Activated CD4-positive, alpha-beta T cell treated with anti-CD3 and anti-CD28 coated beads, Interleukin-2, amount 10 ng/mL, durations not matched to agents 24 days and 14 days (primary cell): ENCODE data around the gene GCAT. TPM values are rescaled to one million over a fixed set of nuclear protein-coding genes. Genes with fewer than 3 reads are reported as not detected.
"Not testable (repeated sequence)": the region's sequence is repeated elsewhere in the genome, so short reads cannot be mapped to it uniquely, and the experiment has no call there.

Experiments used
- DNase-seq: peaks from one replicate; pipeline ENCODE4 v3.0.0; 2022
- H3K27ac Mint-ChIP-seq: one replicate; pipeline ENCODE4 v1.8.0; 2022; ENCODE audit warnings: mild to moderate bottlenecking, mixed read lengths
- H3K27me3 Mint-ChIP-seq: one replicate; pipeline ENCODE4 v1.8.0; 2022; ENCODE audit warnings: mixed read lengths
- H3K36me3 Mint-ChIP-seq: one replicate; pipeline ENCODE4 v1.8.0; 2022; ENCODE audit warnings: low read depth, mild to moderate bottlenecking, mixed read lengths
- H3K4me1 Mint-ChIP-seq: one replicate; pipeline ENCODE4 v1.8.0; 2021; ENCODE audit warnings: mixed read lengths
- H3K4me3 Mint-ChIP-seq: one replicate; pipeline ENCODE4 v1.8.0; 2022; ENCODE audit warnings: mild to moderate bottlenecking, moderate library complexity, mixed read lengths
- H3K9me3 Mint-ChIP-seq: one replicate; pipeline ENCODE4 v1.8.0; 2021; ENCODE audit warnings: mixed read lengths
- intact Hi-C: fragments of 100-400 bp; cut with micrococcal nuclease; formaldehyde crosslinking; loops from one replicate; pipeline ENCODE4 v1.15.1; 2023
- total RNA-seq: library from RNA; stranded (reverse); gene quantifications from 2 replicates; pipeline ENCODE4 v1.2.3, GENCODE V29; 2022

GCAT gene
- total RNA-seq, 1 donor from 2014 or later = 27.7 TPM

- H3K9me3 Mint-ChIP-seq = no peaks in the 10 kb centered on the region
- H3K27ac Mint-ChIP-seq = no peak overlapping the region
- H3K4me3 Mint-ChIP-seq = no peak overlapping the region
- DNase-seq = no peak
- peaks cover 8% of the 10 kb centered on the region for H3K36me3 Mint-ChIP-seq
- no peaks in the 10 kb centered on the region for H3K4me1 Mint-ChIP-seq
- intact Hi-C loops = no loop called here
- H3K27me3 Mint-ChIP-seq = no peaks in the 10 kb centered on the region
These were observed 33.0 kb upstream of the GCAT start for GRCh38 chr22:37774728-37775127.

- H3K27ac Mint-ChIP-seq = no peak overlapping the region
- DNase-seq = no peak
- intact Hi-C loops = no loop called here
- no peaks in the 10 kb centered on the region for H3K9me3 Mint-ChIP-seq
- H3K4me1 Mint-ChIP-seq = no peaks in the 10 kb centered on the region
- no peak overlapping the region for H3K4me3 Mint-ChIP-seq
- no peaks in the 10 kb centered on the region for H3K27me3 Mint-ChIP-seq
- H3K36me3 Mint-ChIP-seq = peaks cover 5% of the 10 kb centered on the region
These were observed 31.7 kb upstream of the GCAT start for GRCh38 chr22:37775785-37776638.

DNA sequence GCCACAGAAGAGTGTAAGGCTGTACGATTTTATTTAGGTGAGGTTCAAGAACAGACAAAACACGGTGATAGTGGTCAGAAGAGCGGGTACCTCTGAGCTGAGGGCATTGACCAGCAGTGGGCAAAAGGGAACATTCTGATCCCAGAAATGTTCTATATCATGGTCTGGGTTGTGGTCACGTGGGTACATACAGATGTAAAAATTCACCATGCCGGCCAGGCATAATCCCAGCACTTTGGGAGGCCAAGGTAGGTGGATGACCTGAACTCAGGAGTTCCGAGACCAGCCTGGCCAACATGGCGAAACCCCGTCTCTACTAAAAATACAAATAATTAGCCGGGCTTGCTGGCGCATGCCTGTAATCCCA, 31.1 kb upstream of the GCAT start:
- Mint-ChIP-seq H3K27ac (no peak overlapping the region), H3K27me3 (no peaks in the 10 kb centered on the region), H3K4me1 (no peaks in the 10 kb centered on the region), H3K36me3 (peaks cover 5% of the 10 kb centered on the region), H3K9me3 (no peaks in the 10 kb centered on the region), H3K4me3 (no peak overlapping the region)
- intact Hi-C loops = no loop called here
- DNase-seq = no peak

DNA sequence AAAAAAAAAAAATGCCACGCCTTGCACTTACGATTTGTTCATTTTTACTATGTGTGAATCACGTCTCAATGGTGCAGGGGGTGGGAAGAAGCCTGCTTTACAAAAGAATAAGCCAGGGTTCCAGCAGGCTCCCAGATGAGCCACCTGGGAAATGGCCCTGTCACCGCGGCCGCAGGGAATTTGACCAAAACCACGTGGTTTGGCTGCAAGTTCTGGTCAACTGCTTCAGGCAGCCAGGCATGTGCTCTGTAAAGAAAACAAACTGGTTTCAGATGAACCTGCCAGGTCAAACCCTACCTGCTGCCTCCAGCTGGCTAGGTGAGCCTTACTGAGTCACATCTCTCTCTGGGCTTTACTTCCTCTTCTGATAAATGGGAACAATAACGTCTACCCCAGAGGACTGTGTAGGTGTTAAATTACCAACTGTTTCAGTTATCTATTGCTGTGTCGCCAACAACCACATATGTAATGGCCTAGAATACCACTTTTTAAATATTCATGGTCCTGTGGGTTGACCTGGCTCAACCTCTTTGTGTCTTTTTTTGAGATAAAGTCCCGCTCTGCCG, 30.5 kb upstream of the GCAT start:
- intact Hi-C loops = no loop called here
- Mint-ChIP-seq H3K36me3 (peaks cover 5% of the 10 kb centered on the region), H3K27me3 (no peaks in the 10 kb centered on the region), H3K9me3 (no peaks in the 10 kb centered on the region), H3K4me1 (no peaks in the 10 kb centered on the region), H3K4me3 (no peak overlapping the region), H3K27ac (no peak overlapping the region)
- DNase-seq = no peak

DNA sequence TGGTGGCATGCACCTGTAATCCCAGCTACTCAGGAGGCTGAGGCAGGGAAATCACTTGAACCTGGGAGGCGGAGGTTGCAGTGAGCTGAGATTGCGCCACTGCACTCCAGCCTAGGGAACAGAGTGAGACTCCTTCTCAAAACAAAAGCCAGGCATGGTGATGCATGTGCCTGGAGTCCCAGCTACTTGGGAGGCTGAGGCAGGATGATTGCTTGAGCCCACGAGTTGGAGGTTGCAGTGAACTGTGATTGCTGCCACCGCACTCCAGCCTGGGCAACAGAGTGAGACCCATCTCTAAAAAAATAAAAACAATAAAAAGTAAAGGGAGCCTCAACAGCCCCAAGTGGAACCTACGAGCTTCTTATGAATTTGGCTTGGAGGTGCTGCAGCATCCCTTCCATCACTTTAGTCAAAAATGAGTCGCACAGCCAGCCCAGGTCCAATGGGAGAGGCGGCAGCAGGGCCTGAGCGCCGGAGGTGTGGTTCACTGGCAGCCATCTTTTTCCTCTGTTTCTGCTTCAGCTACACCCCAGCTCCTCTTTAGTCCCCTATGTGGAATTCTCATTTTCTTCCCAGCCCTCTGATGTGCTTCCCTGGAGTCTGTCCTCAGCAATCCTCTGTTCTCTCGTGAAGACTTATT, 29.2 kb upstream of the GCAT start:
- Mint-ChIP-seq H3K27ac (no peak overlapping the region), H3K9me3 (no peaks in the 10 kb centered on the region), H3K27me3 (no peaks in the 10 kb centered on the region), H3K4me3 (no peak overlapping the region), H3K4me1 (no peaks in the 10 kb centered on the region), H3K36me3 (peaks cover 2% of the 10 kb centered on the region)
- intact Hi-C loops = no loop called here
- DNase-seq = no peak

DNA sequence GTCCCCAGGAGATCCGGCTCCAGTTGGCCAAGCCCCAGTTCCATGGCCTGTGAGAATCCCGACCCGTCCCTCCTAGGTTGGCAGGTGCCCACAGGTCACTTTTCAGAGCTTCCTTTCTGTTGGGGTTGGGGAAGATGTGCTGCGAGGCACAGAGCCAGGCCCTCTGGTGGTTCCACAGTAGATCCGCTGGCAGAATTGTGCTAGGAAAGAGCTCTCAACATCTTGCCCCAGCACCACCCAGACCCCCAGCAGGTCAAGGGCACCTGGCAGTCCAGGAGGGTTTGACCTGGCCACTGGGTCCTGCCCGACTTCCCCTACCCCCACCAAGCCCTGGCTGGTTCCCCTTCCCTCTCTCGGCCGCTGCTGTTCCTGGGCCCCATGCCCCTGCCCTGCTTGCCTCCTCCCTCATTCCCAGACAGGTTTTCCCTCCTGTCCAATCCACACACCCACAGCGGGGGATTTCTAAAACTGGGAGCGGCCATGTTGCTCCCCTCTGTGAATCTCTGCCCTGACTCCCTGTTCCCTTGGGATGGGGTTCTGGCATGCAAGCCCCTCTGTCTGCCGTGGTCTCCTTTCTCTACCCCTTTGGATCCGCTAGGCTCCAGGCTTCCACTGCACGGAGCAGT, 26.2 kb upstream of the GCAT start:
- Mint-ChIP-seq H3K36me3 (no peaks in the 10 kb centered on the region), H3K4me3 (no peak overlapping the region), H3K4me1 (no peaks in the 10 kb centered on the region), H3K27ac (no peak overlapping the region), H3K9me3 (no peaks in the 10 kb centered on the region), H3K27me3 (no peaks in the 10 kb centered on the region)
- DNase-seq = no peak
- intact Hi-C loops = no loop called here

GRCh38 chr22:37782340-37783168, 25.2 kb upstream of the GCAT start:
- Mint-ChIP-seq H3K36me3 (no peaks in the 10 kb centered on the region), H3K27me3 (no peaks in the 10 kb centered on the region), H3K4me3 (no peak overlapping the region), H3K4me1 (no peaks in the 10 kb centered on the region), H3K27ac (no peak overlapping the region), H3K9me3 (no peaks in the 10 kb centered on the region)
- intact Hi-C loops = no loop called here
- no peak for DNase-seq

- no peaks in the 10 kb centered on the region for H3K4me1 Mint-ChIP-seq
These were observed 22.8 kb upstream of the GCAT start for GRCh38 chr22:37784829-37785495.

GRCh38 chr22:37790234-37790633, 17.5 kb upstream of the GCAT start:
- H3K4me1 Mint-ChIP-seq = no peaks in the 10 kb centered on the region

More at GRCh38 chr22:37784829-37785495, 22.8 kb upstream of the GCAT start:
- no peak overlapping the region for H3K4me3 Mint-ChIP-seq
- no peaks in the 10 kb centered on the region for H3K36me3 Mint-ChIP-seq
- no peaks in the 10 kb centered on the region for H3K27me3 Mint-ChIP-seq
- H3K9me3 Mint-ChIP-seq = no peaks in the 10 kb centered on the region
- DNase-seq = no peak
- no peak overlapping the region for H3K27ac Mint-ChIP-seq
- intact Hi-C loops = no loop called here

GRCh38 chr22:37792494-37792893, 15.2 kb upstream of the GCAT start:
- no peaks in the 10 kb centered on the region for H3K9me3 Mint-ChIP-seq
- H3K27me3 Mint-ChIP-seq = peaks cover 2% of the 10 kb centered on the region
- H3K27ac Mint-ChIP-seq = no peak overlapping the region
- no peaks in the 10 kb centered on the region for H3K36me3 Mint-ChIP-seq
- DNase-seq = no peak
- H3K4me3 Mint-ChIP-seq = no peak overlapping the region
- no peaks in the 10 kb centered on the region for H3K4me1 Mint-ChIP-seq
- intact Hi-C loops = no loop called here

More at GRCh38 chr22:37790234-37790633, 17.5 kb upstream of the GCAT start:
- Mint-ChIP-seq H3K9me3 (no peaks in the 10 kb centered on the region), H3K36me3 (no peaks in the 10 kb centered on the region), H3K27ac (no peak overlapping the region), H3K4me3 (no peak overlapping the region), H3K27me3 (no peaks in the 10 kb centered on the region)
- intact Hi-C loops = no loop called here
- no peak for DNase-seq

DNA sequence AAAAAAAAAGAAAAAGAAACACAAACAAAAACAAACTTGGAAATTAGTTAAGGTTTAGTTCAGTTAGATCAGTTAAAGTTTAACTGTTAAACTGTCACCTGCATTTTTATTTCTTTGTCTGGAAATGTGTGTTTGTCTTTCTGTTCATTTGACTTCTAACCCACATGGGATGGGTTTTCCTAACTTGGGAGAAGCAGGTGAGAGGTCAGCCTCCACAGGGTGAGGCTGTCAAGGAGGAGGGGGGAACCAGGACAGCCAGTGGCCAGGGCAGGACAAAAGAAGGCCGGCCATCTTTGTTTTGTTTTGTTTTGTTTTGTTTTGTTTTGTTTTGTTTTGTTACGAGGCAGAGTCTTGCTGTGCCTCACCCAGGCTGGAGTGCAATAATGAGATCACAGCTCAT, 13.4 kb upstream of the GCAT start:
- DNase-seq = no peak
- Mint-ChIP-seq H3K36me3 (no peaks in the 10 kb centered on the region), H3K27me3 (peaks cover 9% of the 10 kb centered on the region), H3K27ac (no peak overlapping the region), H3K9me3 (no peaks in the 10 kb centered on the region), H3K4me3 (no peak overlapping the region), H3K4me1 (no peaks in the 10 kb centered on the region)
- intact Hi-C loops = no loop called here

GRCh38 chr22:37796079-37796478, 11.7 kb upstream of the GCAT start:
- peaks cover 13% of the 10 kb centered on the region for H3K27me3 Mint-ChIP-seq
- H3K4me3 Mint-ChIP-seq = no peak overlapping the region
- DNase-seq = no peak
- no peaks in the 10 kb centered on the region for H3K9me3 Mint-ChIP-seq
- H3K27ac Mint-ChIP-seq = no peak overlapping the region
- H3K36me3 Mint-ChIP-seq = no peaks in the 10 kb centered on the region
- no peaks in the 10 kb centered on the region for H3K4me1 Mint-ChIP-seq
- intact Hi-C loops = no loop called here

GRCh38 chr22:37797259-37797658, 10.5 kb upstream of the GCAT start:
- intact Hi-C loops, H3K27ac Mint-ChIP-seq, H3K4me3 Mint-ChIP-seq, H3K9me3 Mint-ChIP-seq, DNase-seq, H3K36me3 Mint-ChIP-seq, H3K4me1 Mint-ChIP-seq: not testable (repeated sequence)
- H3K27me3 Mint-ChIP-seq = peaks cover 15% of the 10 kb centered on the region
